Esophagus muscularis mucosa (tissue), 3 donors: ENCODE measurements around the gene PLCL1.

Experiments
- CTCF ChIP-seq, 3 experiments: fragments of 200-600 bp in 2 of 3; fragments of 450-650 bp in 1 of 3; sonication (generic) in 2 of 3; IDR thresholded peaks; one replicate each; pipeline ENCODE4 v1.5.1; 2017 to 2019; ENCODE audit warnings: antibody characterized with exemption in 3 of 3, mild to moderate bottlenecking in 2 of 3, moderate library complexity in 1 of 3
- EP300 ChIP-seq: sonication (generic); formaldehyde crosslinking; IDR thresholded peaks from one replicate; pipeline ENCODE4 v1.6.1; 2017; ENCODE audit warnings: antibody characterized with exemption

- TF ChIP-seq CTCF (IDR thresholded peaks at IDR 0.05) (no peak), EP300 (no peak)
Measured at GRCh38 chr2:197846777-197847176, 42.4 kb downstream of the PLCL1 start.
